Measurements from ENCODE around the gene RALGPS2. TPM values are rescaled to one million over a fixed set of nuclear protein-coding genes. Genes with fewer than 3 reads are reported as not detected.
A peak's percentile ranks its signal among the peaks of the same experiment; 100 is the strongest.

Gene RALGPS2
- total and polyA plus RNA-seq, 12 donors, result 2.5 to 36.7 (median 12.9) TPM

DNA sequence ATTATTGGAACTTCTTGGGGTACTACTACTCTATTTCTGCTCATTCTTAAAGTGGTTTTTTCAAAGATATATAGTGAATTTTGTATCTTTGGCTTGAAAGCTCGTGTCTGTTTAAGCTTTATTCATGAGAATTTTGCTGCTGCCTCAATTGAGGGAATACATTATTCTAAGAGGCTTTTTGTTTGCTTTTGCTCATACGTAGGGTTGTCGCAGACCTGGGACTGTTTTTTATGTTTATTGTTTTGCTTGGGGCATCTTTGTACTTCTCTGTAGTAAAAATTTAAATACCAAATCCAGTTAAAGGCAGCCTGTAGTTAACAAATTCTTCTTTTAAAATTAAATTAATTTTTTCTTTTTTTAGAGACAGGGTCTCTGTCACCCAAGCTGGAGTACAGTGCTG, 83.5 kb downstream of the RALGPS2 start:
- no peak for TF ChIP-seq POLR2A (IDR thresholded peaks at IDR 0.05)
- TF ChIP-seq, protein P1, sequence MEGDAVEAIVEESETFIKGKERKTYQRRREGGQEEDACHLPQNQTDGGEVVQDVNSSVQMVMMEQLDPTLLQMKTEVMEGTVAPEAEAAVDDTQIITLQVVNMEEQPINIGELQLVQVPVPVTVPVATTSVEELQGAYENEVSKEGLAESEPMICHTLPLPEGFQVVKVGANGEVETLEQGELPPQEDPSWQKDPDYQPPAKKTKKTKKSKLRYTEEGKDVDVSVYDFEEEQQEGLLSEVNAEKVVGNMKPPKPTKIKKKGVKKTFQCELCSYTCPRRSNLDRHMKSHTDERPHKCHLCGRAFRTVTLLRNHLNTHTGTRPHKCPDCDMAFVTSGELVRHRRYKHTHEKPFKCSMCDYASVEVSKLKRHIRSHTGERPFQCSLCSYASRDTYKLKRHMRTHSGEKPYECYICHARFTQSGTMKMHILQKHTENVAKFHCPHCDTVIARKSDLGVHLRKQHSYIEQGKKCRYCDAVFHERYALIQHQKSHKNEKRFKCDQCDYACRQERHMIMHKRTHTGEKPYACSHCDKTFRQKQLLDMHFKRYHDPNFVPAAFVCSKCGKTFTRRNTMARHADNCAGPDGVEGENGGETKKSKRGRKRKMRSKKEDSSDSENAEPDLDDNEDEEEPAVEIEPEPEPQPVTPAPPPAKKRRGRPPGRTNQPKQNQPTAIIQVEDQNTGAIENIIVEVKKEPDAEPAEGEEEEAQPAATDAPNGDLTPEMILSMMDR (IDR thresholded peaks at IDR 0.05), result no peak
- WGBS, 4 donors, result 91 to 97% (median 92%) methylated on average over 3 of the region's 3 CpGs
- no peak for DNase-seq
- Histone ChIP-seq H3K27me3 (no peaks in the 10 kb centered on the region), H3K4me1 (replicated peaks in 1 of 2) (no peaks in the 10 kb centered on the region), H3K9me3 (replicated peaks in 1 of 3) (no peaks in the 10 kb centered on the region), H3K27ac (no peak overlapping the region), H3K36me3 (replicated peaks in 1 of 2) (no peaks in the 10 kb centered on the region), H3K4me3 (no peak overlapping the region)
- intact Hi-C loops (cut with DNase I), result no loop called here

DNA sequence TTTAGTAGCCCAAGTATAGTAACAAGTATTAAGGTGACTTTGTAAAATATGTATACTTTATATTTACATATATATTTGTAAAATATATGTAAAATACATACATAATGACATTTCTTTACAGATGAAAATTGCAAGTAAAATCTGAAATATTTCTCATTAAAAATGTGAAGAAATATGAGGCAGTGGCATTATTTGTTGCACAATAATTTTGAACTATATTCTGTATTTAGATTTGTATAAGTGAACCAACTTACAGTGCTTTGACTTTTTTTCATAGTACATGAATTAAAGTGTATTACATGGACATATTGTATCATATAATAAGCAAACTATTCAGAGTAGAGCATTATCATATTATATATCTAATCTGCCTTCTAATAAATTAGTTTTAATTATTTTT, 85.5 kb downstream of the RALGPS2 start:
- H3K4me1 ChIP-seq (replicated peaks in 1 of 2), result peaks cover 0 to 4% of the 10 kb centered on the region in 2 donors
- H3K4me3 ChIP-seq, result no peak overlapping the region
- no peaks in the 10 kb centered on the region for H3K36me3 ChIP-seq (replicated peaks in 1 of 2)
- H3K9me3 ChIP-seq (replicated peaks in 1 of 3), result no peaks in the 10 kb centered on the region
- no peak for TF ChIP-seq POLR2A (IDR thresholded peaks at IDR 0.05)
- TF ChIP-seq, protein P1 (IDR thresholded peaks at IDR 0.05), result no peak
- intact Hi-C loops (cut with DNase I), result loop anchor here in 1 of 2 donors (5.0 kb wide), 1 partner anchor 192 kb away; no protein-coding TSS in a partner anchor
- DNase-seq, result no peak
- H3K27me3 ChIP-seq, result no peaks in the 10 kb centered on the region
- H3K27ac ChIP-seq, result no peak overlapping the region

GRCh38 chr1:178818416-178818815, 93.4 kb downstream of the RALGPS2 start:
- TF ChIP-seq, protein P1 (IDR thresholded peaks at IDR 0.05), result no peak
- no peak for TF ChIP-seq POLR2A (IDR thresholded peaks at IDR 0.05)
- Histone ChIP-seq H3K27me3 (no peaks in the 10 kb centered on the region), H3K36me3 (replicated peaks in 1 of 2) (no peaks in the 10 kb centered on the region), H3K27ac (peak overlapping the region in 1 of 5 donors; percentile 5), H3K4me3 (no peak overlapping the region), H3K9me3 (replicated peaks in 1 of 3) (no peaks in the 10 kb centered on the region), H3K4me1 (replicated peaks in 1 of 2) (peaks cover 0 to 4% of the 10 kb centered on the region in 2 donors)
- intact Hi-C loops (cut with DNase I), result no loop called here
- WGBS, 4 donors, result 82 to 100% (median 87%) methylated on average over 2 of the region's 2 CpGs
- peak in 1 of 7 donors; percentile 8 for DNase-seq

DNA sequence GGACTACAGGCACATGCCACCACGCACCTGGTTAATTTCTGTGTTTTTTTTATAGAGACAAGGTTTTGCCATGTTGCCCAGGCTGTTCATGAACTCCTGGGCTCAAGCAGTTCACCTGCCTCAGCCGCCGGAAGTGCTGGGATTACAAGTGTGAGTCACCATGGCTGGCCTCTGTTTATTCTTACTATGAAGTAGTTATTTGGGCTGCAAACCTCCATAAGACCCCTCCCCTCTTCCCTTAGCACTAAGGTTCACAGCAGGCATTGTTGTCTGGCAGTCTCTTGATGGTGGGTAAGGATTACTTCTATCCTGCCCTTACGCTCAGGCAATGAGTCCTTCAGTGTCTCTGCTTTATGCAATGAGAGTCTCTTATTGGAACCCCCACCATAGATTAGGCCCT, 94.1 kb downstream of the RALGPS2 start:
- H3K27ac ChIP-seq, result no peak overlapping the region
- intact Hi-C loops (cut with DNase I), result no loop called here
- WGBS, 4 donors, result 97 to 100% (median 99%) methylated on average over 3 to 4 of the region's 4 CpGs
- H3K36me3 ChIP-seq (replicated peaks in 1 of 2), result no peaks in the 10 kb centered on the region
- no peak overlapping the region for H3K4me3 ChIP-seq
- DNase-seq, result no peak
- H3K9me3 ChIP-seq (replicated peaks in 1 of 3), result no peaks in the 10 kb centered on the region
- TF ChIP-seq, protein P1 (IDR thresholded peaks at IDR 0.05), result no peak
- no peak for TF ChIP-seq POLR2A (IDR thresholded peaks at IDR 0.05)
- H3K4me1 ChIP-seq (replicated peaks in 1 of 2), result peaks cover 0 to 4% of the 10 kb centered on the region in 2 donors
- H3K27me3 ChIP-seq, result no peaks in the 10 kb centered on the region

All from adrenal gland (tissue), 12 donors.